ENCODE data around the gene KDM5A.
"Not testable (repeated sequence)": the region's sequence is repeated elsewhere in the genome, so short reads cannot be mapped to it uniquely, and the experiment has no call there.

The KDM5A gene

DNA sequence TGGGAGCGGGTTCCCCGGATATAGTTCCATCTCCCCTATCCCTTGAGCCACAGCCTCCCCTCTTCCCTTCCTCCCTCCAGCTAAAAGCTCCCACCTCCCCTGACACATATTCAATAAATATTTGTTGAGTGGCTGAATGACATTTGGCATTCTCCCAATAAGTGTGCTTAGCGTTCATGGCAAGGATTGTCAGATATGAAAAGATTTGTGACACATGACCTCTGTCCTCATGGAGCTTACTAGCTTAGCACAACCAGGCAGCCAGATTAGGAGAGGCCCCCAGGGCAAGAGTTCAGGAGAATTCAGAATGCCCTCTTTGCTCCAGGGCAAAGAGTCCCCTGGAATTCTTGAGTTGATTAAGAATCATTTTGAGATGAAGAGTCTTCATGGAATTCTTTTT is 152.7 kb downstream of the KDM5A start:
- DNase-seq: no peak

- DNase-seq: not testable (repeated sequence)
Observed at GRCh38 chr12:235967-236366, 153.2 kb downstream of the KDM5A start.

DNA sequence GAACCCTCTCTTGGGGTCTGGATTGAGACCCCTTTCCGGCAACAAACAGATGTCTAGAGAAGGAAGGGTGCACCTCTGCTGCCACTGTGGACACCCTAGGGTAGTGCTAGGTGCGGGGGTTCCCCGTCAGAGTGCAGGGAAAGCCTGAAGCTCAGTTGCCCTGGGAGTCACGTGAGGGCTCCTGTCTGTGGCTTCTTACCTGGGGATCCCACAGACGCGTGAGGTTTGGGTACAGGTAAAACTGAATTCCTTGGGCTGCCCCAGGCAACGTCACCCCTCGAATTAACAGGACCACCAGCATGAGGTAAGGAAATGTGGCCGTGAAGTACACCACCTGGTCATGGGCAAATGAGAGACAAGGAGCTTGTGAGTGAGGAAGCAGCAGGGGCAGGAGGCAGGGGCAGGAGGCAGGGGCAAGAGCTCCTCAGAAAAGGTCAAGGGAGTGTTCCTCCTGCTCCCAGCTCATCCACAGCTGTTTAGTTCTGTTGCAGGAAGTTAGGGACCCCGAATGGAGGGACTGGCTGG is 154.2 kb downstream of the KDM5A start:
- no peak for DNase-seq

GRCh38 chr12:234019-234418 is 155.1 kb downstream of the KDM5A start:
- no peak for DNase-seq

DNA sequence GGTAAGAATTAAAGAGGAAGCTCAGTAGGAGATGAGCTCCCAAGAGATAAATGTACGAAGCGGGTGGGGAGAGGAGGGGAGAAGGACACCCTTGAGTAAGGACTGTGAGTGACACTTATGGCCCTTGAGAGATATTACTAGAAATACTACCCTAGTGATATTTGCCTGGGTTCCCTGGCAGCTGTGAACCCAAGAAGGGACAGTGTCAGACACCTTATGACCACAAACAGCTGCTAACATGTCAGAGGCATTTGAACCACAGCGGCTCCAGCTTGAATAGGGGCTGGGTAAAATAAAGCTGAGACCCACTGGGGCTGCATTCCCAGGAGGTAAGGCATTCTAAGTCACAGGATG is 155.5 kb downstream of the KDM5A start:
- DNase-seq: no peak

DNA sequence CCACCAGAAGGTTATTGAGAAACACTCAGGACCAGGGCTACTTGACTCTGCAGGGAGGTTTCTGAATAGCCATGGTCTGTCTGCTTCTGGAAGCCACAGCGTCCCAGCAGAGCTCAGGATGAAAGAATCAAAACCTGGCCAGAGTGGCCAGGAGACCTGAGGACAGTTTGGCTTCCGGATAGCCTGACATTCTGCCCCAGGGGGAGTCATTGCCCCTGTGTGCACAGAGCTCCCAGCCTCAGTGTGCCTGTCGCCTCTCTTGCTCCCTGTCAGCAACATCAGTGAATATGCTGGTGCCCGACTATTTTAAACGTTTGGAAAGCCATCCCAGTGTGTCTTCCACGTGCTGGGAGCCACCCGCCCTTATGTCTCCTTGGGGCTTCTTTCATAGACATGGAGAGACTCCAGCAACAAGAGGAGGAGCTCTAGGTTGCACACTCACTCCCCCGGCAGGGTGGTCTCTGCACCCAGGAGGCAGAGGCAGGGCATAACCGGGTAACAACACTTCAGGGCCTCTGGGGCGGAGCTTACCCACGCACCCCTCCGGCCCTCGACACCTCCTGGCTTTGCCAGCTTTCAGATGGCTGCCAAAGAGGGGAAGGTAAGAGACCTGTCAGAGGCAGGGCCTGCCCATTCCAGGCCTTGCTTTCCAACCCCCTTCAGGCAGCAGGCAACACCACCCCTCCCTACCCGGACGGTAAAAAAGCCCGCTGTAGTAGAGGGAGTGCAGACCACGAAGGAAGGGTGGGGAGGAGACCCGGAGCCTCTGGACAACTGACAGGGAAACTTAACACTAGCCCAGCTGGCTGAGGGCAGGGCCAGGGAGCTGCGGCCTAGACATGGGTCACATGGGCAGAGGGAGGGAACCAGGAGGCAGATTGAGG is 156.1 kb downstream of the KDM5A start:
- DNase-seq: no peak

- DNase-seq: no peak
Observed at GRCh38 chr12:230925-231671, 158.0 kb downstream of the KDM5A start.

Measured in NCI-H2081 treated with DMSO at 0.1 percent for 48 hours (cell line).